MM.1S (cell line): ENCODE measurements around the gene ARHGAP42.

ENCODE experiments used
- DNase-seq: peaks from one replicate; pipeline ENCODE4 v3.0.0-alpha.2; 2015
- H2AFZ ChIP-seq: fragments of 300-600 bp; sonication (generic); 2 replicates; pipeline ENCODE4 v1.6.0; 2016; ENCODE audit warnings: antibody characterized with exemption, low read length
- H3F3A ChIP-seq: fragments of 300-600 bp; sonication (generic); 2 replicates; pipeline ENCODE4 v1.6.1; 2016; ENCODE audit warnings: mild to moderate bottlenecking, antibody characterized with exemption, low read length, moderate library complexity, mixed read lengths; ENCODE audit not compliant: insufficient read depth
- H3K27ac ChIP-seq: fragments of 300-600 bp; sonication (generic); 2 replicates; pipeline ENCODE4 v1.5.1; 2016; ENCODE audit warnings: mild to moderate bottlenecking, low read length
- H3K27me3 ChIP-seq: fragments of 300-600 bp; sonication (generic); replicated peaks from 2 replicates; pipeline ENCODE4 v1.6.0; 2016; ENCODE audit warnings: low read length; ENCODE audit not compliant: insufficient read depth
- H3K36me3 ChIP-seq: fragments of 300-600 bp; sonication (generic); replicated peaks from 2 replicates; pipeline ENCODE4 v1.6.1; 2016; ENCODE audit warnings: mild to moderate bottlenecking, low read length, mixed read lengths; ENCODE audit not compliant: insufficient read depth
- H3K4me1 ChIP-seq: fragments of 300-600 bp; sonication (generic); 2 replicates; pipeline ENCODE4 v1.6.1; 2016; ENCODE audit warnings: low read length, mixed read lengths
- H3K4me2 ChIP-seq: fragments of 300-600 bp; sonication (generic); 2 replicates; pipeline ENCODE4 v1.6.0; 2016; ENCODE audit warnings: low read depth, low read length
- H3K4me3 ChIP-seq: fragments of 300-600 bp; sonication (generic); 2 replicates; pipeline ENCODE4 v1.5.1; 2016; ENCODE audit warnings: low read length, mixed read lengths
- H3K79me2 ChIP-seq: fragments of 300-600 bp; sonication (generic); 2 replicates; pipeline ENCODE4 v1.6.1; 2016; ENCODE audit warnings: mixed run types, low read length, mixed read lengths
- H3K9ac ChIP-seq: fragments of 300-600 bp; sonication (generic); 2 replicates; pipeline ENCODE4 v1.6.1; 2016; ENCODE audit warnings: low read length, mixed read lengths
- H3K9me2 ChIP-seq: fragments of 300-600 bp; sonication (generic); replicated peaks from 2 replicates; pipeline ENCODE4 v1.6.1; 2016; ENCODE audit warnings: mild to moderate bottlenecking, low read length, mixed read lengths; ENCODE audit not compliant: insufficient read depth
- H3K9me3 ChIP-seq: fragments of 300-600 bp; sonication (generic); replicated peaks from 2 replicates; pipeline ENCODE4 v1.6.1; 2016; ENCODE audit warnings: mild to moderate bottlenecking, low read length, mixed read lengths; ENCODE audit not compliant: insufficient read depth
- H4K20me1 ChIP-seq: fragments of 300-600 bp; sonication (generic); 2 replicates; pipeline ENCODE4 v1.6.1; 2016; ENCODE audit warnings: mild to moderate bottlenecking, low read length, moderate library complexity, mixed read lengths; ENCODE audit not compliant: insufficient read depth
- EZH2 ChIP-seq: fragments of 300-600 bp; sonication (generic); optimal IDR thresholded peaks from 2 replicates; pipeline ENCODE3; 2017; ENCODE audit warnings: low read depth, mild to moderate bottlenecking, antibody characterized with exemption, low read length, mixed read lengths
- EZH2phosphoT487 ChIP-seq: fragments of 300-600 bp; sonication (generic); IDR thresholded peaks from 2 replicates; pipeline ENCODE4 v1.6.1; 2018; ENCODE audit warnings: antibody characterized with exemption, low read length
- TF ChIP-seq, protein P1 (sequence below): fragments of 300-600 bp; sonication (generic); IDR thresholded peaks from 2 replicates; pipeline ENCODE4 v1.5.1; 2016; ENCODE audit warnings: antibody characterized with exemption, low read length, mixed read lengths

ARHGAP42 gene

DNA sequence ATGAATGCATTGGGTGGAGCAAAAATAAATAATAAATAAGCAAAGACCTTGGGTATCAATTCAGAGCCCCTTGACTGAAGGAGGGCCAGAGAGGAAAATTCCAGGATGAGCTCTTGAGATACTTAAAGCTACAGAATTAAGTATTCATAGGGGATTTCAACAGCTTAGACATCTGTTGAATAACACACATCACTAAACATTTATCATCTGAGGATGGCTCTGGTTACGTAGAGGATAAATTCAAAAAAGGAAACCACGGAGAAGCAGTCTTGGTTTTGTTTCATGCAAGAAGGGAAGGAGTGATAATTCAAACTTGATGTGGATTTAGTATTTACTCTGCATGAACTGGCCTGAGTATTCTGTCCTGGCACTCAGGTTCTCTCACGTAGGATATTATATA, 29.8 kb downstream of the ARHGAP42 start:
- H3K9me2 ChIP-seq, result no peaks in the 10 kb centered on the region
- H3K9me3 ChIP-seq, result no peaks in the 10 kb centered on the region
- no peaks in the 10 kb centered on the region for H3K4me1 ChIP-seq
- H4K20me1 ChIP-seq, result no peaks in the 10 kb centered on the region
- H3K4me3 ChIP-seq, result no peak overlapping the region
- no peaks in the 10 kb centered on the region for H3F3A ChIP-seq
- no peak overlapping the region for H3K9ac ChIP-seq
- H3K79me2 ChIP-seq, result no peaks in the 10 kb centered on the region; the same call in 1 of the 2 replicates
- H3K27ac ChIP-seq, result no peak overlapping the region
- H3K4me2 ChIP-seq, result no peak overlapping the region
- H2AFZ ChIP-seq, result no peak overlapping the region
- no peak for DNase-seq
- H3K36me3 ChIP-seq, result no peaks in the 10 kb centered on the region
- TF ChIP-seq, protein P1, sequence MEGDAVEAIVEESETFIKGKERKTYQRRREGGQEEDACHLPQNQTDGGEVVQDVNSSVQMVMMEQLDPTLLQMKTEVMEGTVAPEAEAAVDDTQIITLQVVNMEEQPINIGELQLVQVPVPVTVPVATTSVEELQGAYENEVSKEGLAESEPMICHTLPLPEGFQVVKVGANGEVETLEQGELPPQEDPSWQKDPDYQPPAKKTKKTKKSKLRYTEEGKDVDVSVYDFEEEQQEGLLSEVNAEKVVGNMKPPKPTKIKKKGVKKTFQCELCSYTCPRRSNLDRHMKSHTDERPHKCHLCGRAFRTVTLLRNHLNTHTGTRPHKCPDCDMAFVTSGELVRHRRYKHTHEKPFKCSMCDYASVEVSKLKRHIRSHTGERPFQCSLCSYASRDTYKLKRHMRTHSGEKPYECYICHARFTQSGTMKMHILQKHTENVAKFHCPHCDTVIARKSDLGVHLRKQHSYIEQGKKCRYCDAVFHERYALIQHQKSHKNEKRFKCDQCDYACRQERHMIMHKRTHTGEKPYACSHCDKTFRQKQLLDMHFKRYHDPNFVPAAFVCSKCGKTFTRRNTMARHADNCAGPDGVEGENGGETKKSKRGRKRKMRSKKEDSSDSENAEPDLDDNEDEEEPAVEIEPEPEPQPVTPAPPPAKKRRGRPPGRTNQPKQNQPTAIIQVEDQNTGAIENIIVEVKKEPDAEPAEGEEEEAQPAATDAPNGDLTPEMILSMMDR, result no peak
- no peak for TF ChIP-seq EZH2
- TF ChIP-seq EZH2phosphoT487, result no peak
- no peaks in the 10 kb centered on the region for H3K27me3 ChIP-seq

DNA sequence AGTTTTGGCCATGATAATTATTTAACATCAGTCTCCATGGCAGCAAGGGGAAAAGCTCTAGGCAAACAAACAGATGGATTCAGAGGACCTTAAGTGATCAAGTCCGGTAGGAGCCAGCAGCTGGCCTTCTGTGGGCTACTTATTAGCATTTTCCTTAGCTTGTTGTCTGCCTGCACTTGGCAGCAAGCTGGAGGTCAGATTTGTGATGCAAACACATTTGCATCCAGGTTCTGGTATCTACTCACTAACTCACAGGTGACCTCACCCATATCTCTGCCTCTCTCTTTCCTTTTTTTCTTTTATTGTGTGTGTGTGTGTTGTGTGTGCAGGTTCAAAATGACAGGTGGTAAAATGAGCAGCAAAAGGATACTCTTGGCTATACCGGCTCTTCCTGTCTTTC, 32.3 kb downstream of the ARHGAP42 start:
- Histone ChIP-seq H3K4me1 (no peaks in the 10 kb centered on the region), H3K4me3 (no peak overlapping the region), H3K4me2 (no peak overlapping the region), H3K79me2 (no peaks in the 10 kb centered on the region), H3K9me2 (no peaks in the 10 kb centered on the region), H3K9me3 (no peaks in the 10 kb centered on the region), H3F3A (no peaks in the 10 kb centered on the region), H3K36me3 (no peaks in the 10 kb centered on the region), H3K9ac (no peak overlapping the region), H3K27ac (no peak overlapping the region), H2AFZ (no peak overlapping the region), H4K20me1 (no peaks in the 10 kb centered on the region), H3K27me3 (no peaks in the 10 kb centered on the region)
- TF ChIP-seq, protein P1, result no peak
- no peak for TF ChIP-seq EZH2phosphoT487
- TF ChIP-seq EZH2, result no peak
- DNase-seq, result no peak

DNA sequence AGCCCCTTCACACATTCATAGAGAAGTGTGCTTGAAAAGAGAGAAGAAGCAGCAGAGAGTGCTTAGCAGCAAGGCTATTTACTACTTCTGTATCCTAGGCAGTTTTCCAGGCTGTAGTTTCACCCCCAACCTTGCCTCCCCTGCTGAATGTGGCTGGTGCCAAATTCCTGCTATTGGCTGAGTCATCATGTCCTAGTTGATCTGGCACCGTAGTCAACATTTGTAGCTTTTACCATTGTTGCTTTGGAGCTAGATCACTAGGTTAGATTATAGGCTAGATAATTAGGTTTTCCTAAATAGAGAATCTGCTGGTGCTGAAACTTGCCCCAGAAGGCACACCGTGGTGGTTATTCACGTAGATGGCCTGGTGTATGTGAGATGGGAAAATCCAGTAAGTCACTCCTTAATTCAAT, 32.7 kb downstream of the ARHGAP42 start:
- H4K20me1 ChIP-seq, result no peaks in the 10 kb centered on the region
- no peak for DNase-seq
- H3K36me3 ChIP-seq, result no peaks in the 10 kb centered on the region
- no peaks in the 10 kb centered on the region for H3K4me1 ChIP-seq
- H2AFZ ChIP-seq, result no peak overlapping the region
- no peak overlapping the region for H3K27ac ChIP-seq
- H3K27me3 ChIP-seq, result no peaks in the 10 kb centered on the region
- no peak overlapping the region for H3K9ac ChIP-seq
- no peaks in the 10 kb centered on the region for H3K9me2 ChIP-seq
- H3F3A ChIP-seq, result no peaks in the 10 kb centered on the region
- H3K9me3 ChIP-seq, result no peaks in the 10 kb centered on the region
- H3K4me2 ChIP-seq, result no peak overlapping the region
- TF ChIP-seq EZH2phosphoT487 (no peak), EZH2 (no peak)
- TF ChIP-seq, protein P1, result no peak
- H3K4me3 ChIP-seq, result no peak overlapping the region
- no peaks in the 10 kb centered on the region for H3K79me2 ChIP-seq
